Astrocyte of the spinal cord (primary cell): ENCODE measurements around the gene AMBP.
"Not testable (repeated sequence)": the region's sequence is repeated elsewhere in the genome, so short reads cannot be mapped to it uniquely, and the experiment has no call there.

Experiments used
- DNase-seq: peaks from one replicate; pipeline ENCODE4 v3.0.0; 2011; ENCODE audit warnings: low read depth, low spot score
- H3K4me3 ChIP-seq: 2 replicates; pipeline ENCODE4 v1.5.1; 2011; ENCODE audit warnings: low read depth, mild to moderate bottlenecking, low read length, moderate library complexity
- in situ Hi-C: cut with HindIII; loops from 2 replicates; pipeline ENCODE4 v1.10.0; 2017; ENCODE audit warnings: low sequenced_read_pairs
- TF ChIP-seq, protein P1 (sequence below): IDR thresholded peaks from 2 replicates; pipeline ENCODE4 v1.5.1; 2012; ENCODE audit warnings: low read depth, mild to moderate bottlenecking, low read length, inconsistent platforms

Gene AMBP

GRCh38 chr9:114047717-114048116, 30.4 kb downstream of the AMBP start:
- in situ Hi-C loops = no loop called here
- H3K4me3 ChIP-seq = no peak overlapping the region
- DNase-seq = no peak
- TF ChIP-seq, protein P1, sequence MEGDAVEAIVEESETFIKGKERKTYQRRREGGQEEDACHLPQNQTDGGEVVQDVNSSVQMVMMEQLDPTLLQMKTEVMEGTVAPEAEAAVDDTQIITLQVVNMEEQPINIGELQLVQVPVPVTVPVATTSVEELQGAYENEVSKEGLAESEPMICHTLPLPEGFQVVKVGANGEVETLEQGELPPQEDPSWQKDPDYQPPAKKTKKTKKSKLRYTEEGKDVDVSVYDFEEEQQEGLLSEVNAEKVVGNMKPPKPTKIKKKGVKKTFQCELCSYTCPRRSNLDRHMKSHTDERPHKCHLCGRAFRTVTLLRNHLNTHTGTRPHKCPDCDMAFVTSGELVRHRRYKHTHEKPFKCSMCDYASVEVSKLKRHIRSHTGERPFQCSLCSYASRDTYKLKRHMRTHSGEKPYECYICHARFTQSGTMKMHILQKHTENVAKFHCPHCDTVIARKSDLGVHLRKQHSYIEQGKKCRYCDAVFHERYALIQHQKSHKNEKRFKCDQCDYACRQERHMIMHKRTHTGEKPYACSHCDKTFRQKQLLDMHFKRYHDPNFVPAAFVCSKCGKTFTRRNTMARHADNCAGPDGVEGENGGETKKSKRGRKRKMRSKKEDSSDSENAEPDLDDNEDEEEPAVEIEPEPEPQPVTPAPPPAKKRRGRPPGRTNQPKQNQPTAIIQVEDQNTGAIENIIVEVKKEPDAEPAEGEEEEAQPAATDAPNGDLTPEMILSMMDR = peak; percentile 49

DNA sequence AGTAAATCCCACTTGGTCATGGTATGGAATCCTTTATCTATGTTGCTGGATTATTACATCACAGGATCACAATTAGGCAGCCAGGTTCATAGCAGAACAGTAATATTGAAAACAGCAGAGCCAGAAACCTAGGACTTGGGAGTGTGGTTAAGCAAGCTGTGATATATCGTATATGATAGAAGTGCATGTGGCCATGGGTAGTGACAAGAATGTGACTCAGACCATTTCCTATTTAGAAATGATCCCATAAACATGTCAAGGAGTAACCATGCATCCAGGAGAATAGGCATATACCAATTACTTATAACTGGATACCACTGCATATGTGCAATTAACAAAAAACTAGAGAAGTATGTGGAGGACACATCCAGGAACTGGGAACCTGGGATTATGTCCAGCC, 31.2 kb downstream of the AMBP start:
- H3K4me3 ChIP-seq = no peak overlapping the region
- in situ Hi-C loops = no loop called here
- DNase-seq = no peak
- TF ChIP-seq, protein P1 = no peak

DNA sequence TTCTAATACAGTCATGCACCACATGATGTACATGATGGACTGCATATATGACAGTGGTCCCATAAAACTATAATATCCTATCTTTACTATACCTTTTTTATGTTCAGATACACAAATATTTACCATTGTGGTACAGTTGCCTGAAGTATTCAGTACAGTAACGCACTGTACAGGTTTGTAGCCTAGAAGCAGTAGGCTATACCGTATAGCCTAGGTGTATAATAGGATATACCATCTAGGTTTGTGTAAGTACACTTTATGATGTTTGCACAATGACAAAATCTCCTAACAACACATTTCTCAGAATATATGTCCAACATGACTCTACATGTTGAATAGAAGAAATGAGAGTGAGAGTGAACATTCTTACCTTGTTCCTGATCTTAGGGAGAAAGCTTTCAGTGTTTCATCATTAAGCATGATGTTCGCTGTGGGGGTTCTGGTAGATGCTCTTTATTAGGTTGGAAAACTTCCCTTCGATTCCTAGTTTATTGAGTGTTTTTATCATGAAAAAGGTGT, 31.8 kb downstream of the AMBP start:
- TF ChIP-seq, protein P1 = no peak
- DNase-seq = no peak
- H3K4me3 ChIP-seq = no peak overlapping the region
- in situ Hi-C loops = no loop called here

DNA sequence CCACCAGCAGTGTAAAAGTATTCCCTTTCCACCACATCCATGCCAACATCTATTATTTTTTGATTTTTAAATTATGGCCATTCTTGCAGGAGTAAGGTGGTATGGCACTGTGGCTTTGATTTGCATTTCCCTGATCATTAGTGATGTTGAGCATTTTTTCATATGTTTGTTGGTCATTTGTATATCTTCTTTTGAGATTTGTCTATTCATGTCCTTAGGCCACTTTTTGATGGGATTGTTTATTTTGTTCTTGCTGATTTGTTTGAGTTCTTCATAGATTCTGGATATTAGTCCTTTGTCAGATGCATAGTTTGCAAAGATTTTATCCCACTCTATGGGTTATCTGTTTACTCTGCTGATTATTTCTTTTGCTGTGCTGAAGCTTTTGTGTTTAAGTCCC, 34.4 kb downstream of the AMBP start:
- H3K4me3 ChIP-seq, in situ Hi-C loops, DNase-seq: not testable (repeated sequence)

GRCh38 chr9:114039484-114039883, 38.6 kb downstream of the AMBP start:
- in situ Hi-C loops = no loop called here
- TF ChIP-seq, protein P1 = no peak
- no peak for DNase-seq
- H3K4me3 ChIP-seq = no peak overlapping the region

DNA sequence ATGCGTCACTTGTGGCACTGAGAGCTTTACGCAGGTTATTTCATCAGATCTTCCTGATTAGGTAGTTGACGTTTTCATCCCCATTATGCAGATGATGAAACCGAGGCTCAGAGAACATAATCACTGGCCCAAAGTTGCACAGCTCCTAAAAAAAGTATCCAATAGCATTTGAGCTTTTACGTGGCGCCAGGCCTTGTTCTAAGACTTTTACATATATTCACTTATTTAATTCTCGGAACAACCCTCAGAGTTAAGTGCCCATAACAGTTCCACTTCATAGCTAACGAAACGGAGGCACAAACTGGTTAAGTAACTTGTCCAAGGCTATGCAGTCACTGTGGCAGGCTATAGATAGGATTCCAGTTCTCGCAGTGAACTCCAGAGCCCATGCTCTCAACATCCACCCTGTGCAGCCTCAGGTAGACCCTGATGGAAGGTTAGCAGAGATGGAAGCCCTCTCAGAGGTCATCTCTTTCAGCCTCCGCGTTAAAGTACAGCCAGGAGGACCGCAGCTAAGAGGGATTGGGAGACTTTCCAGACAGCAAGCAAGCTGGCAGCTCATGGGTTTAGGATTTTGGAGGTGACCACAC, 39.3 kb downstream of the AMBP start:
- H3K4me3 ChIP-seq = no peak overlapping the region
- DNase-seq = no peak
- TF ChIP-seq, protein P1 = no peak
- in situ Hi-C loops = no loop called here

DNA sequence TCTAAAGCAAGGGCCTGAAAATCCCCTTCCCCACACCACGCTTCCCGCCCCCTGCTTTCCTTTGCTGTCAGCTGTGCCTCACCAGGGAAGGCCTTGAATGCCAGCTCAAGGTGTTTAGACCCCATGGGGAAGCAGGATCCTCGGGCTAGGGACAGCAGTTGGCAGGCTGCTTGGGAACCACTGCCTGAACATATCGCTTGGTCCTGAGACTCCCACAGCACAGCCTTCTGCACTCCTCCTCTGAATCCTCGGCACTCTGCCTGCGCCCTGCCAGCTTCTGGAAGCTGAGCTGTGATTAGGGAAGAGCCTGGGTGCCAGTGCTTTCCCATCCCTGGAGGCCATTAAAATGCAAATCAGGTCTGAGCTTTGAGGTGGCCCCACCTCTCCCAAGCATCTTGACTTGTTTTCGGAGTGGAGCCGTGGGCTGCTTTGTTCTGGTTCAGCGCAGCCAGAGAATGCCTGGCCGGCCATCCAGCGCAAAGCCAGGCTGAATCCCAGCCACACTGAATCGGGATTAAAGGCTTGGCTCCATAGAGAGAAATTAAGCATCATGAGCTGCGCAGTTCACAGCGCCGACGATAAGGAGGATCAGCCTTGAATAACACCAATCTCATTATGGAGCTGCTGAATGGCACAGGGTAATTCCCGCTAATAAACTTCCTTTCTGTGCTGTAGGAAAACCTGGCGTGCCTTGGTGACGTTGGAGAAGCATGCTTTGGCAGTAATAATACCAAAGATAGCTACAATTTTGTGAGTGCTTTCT, 40.0 kb downstream of the AMBP start:
- in situ Hi-C loops = no loop called here
- TF ChIP-seq, protein P1 = no peak
- DNase-seq = no peak
- no peak overlapping the region for H3K4me3 ChIP-seq
